HCT116 (cell line): Measurements from ENCODE around the gene PRMT3. TPM values are rescaled to one million over a fixed set of nuclear protein-coding genes. Genes with fewer than 3 reads are reported as not detected.

Experiments used
- ATAC-seq: fragments of 200-7000 bp; cut with Tn5 transposase; 2 replicates; pipeline ENCODE4 v1.9.1; 2020; ENCODE audit warnings: mild to moderate bottlenecking, moderate library complexity
- BruUV-seq: library from RNA; stranded (reverse); fragments of 400-500 nt; replicated peaks from 2 replicates; lab custom pipeline; 2021; lab: Mats Ljungman, UMichigan
- CTCF ChIA-PET: fragments of 300-600 bp; sonication (Branson Sonifier 250); formaldehyde crosslinking; loops from one replicate; lab custom pipeline; 2021; ENCODE audit warnings: antibody characterized with exemption; lab: Charles Lee
- POLR2A ChIA-PET: fragments of 300-600, 350-600 bp; sonication (Branson Sonifier 250); formaldehyde crosslinking; loops from one replicate; lab custom pipeline; 2021; ENCODE audit warnings: antibody characterized with exemption; lab: Charles Lee
- RAD21 ChIA-PET, 2 experiments: fragments of 300-600 bp; sonication (Branson Sonifier 250); formaldehyde crosslinking; loops; one replicate each; lab custom pipeline; 2023; ENCODE audit warnings: low total read pairs in 2 of 2; ENCODE audit not compliant: uncharacterized antibody in 2 of 2, unreplicated experiment in 2 of 2, low non-redundant PET in 1 of 2; lab: Charles Lee
- DNase-seq: peaks from one replicate; pipeline ENCODE4 v3.0.0-alpha.2; 2010; ENCODE audit warnings: low read depth, low spot score
- H2AFZ ChIP-seq: fragments of 200-600 bp; shearing (Covaris generic), sonication (generic); 2 replicates; pipeline ENCODE4 v1.6.1; 2017; ENCODE audit warnings: low read depth, mixed run types, mixed read lengths, antibody characterized with exemption, low read length; ENCODE audit not compliant: poor library complexity, severe bottlenecking
- H3K27ac ChIP-seq: 2 replicates; pipeline ENCODE4 v1.5.1; 2012; ENCODE audit warnings: low read depth, low read length
- H3K27me3 ChIP-seq: fragments of 200-600 bp; sonication (generic); 2 replicates; pipeline ENCODE4 v1.6.1; 2016; ENCODE audit warnings: mixed run types, low read length, mixed read lengths; ENCODE audit not compliant: insufficient read depth
- H3K36me3 ChIP-seq, 2 experiments: fragments of 200-500 bp in 1 of 2; fragments of 200-600 bp in 1 of 2; sonication (Bioruptor generic) in 1 of 2; sonication (generic) in 1 of 2; 2 replicates each; pipeline versions ENCODE4 v1.5.1 to v1.6.1; 2014 to 2016; ENCODE audit warnings: low read length in 2 of 2, inconsistent platforms in 1 of 2, mixed read lengths in 1 of 2, mixed run types in 1 of 2; ENCODE audit not compliant: insufficient read depth in 2 of 2, control insufficient read depth in 1 of 2
- H3K4me1 ChIP-seq, 2 experiments: fragments of 200-600 bp in 1 of 2; sonication (generic) in 1 of 2; 2 replicates each; pipeline versions ENCODE4 v1.5.1 to v1.6.1; 2012 to 2017; ENCODE audit warnings: low read length in 2 of 2, inconsistent platforms in 1 of 2, mild to moderate bottlenecking in 1 of 2, mixed read lengths in 1 of 2, mixed run types in 1 of 2, moderate library complexity in 1 of 2; ENCODE audit not compliant: insufficient read depth in 2 of 2, control insufficient read depth in 1 of 2
- H3K4me2 ChIP-seq: fragments of 200-600 bp; sonication (generic); 2 replicates; pipeline ENCODE4 v1.6.1; 2017; ENCODE audit warnings: mixed run types, low read length, mixed read lengths
- H3K4me3 ChIP-seq, 2 experiments: fragments of 200-600 bp in 1 of 2; sonication (generic) in 1 of 2; replicated peaks in 1 of 2; 2 replicates each; pipeline ENCODE4 v1.5.1; 2011 to 2016; ENCODE audit warnings: low read length in 2 of 2, control low read depth in 1 of 2, low read depth in 1 of 2, mild to moderate bottlenecking in 1 of 2, mixed read lengths in 1 of 2, mixed run types in 1 of 2
- H3K79me2 ChIP-seq: fragments of 200-600 bp; sonication (generic); 2 replicates; pipeline ENCODE4 v1.6.1; 2017; ENCODE audit warnings: mild to moderate bottlenecking, mixed run types, low read length, moderate library complexity, mixed read lengths; ENCODE audit not compliant: insufficient read depth
- H3K9ac ChIP-seq: fragments of 200-600 bp; sonication (generic); 2 replicates; pipeline ENCODE4 v1.6.1; 2016; ENCODE audit warnings: low read length, mixed read lengths
- H3K9me2 ChIP-seq: fragments of 200-600 bp; sonication (generic), shearing (Covaris generic); 2 replicates; pipeline ENCODE4 v1.6.1; 2017; ENCODE audit warnings: mixed run types, mild to moderate bottlenecking, moderate library complexity; ENCODE audit not compliant: insufficient read depth
- H3K9me3 ChIP-seq, 2 experiments: fragments of 200-500 bp in 1 of 2; fragments of 200-600 bp in 1 of 2; sonication (Bioruptor generic) in 1 of 2; sonication (generic) in 1 of 2; 2 replicates each; pipeline ENCODE4 v1.6.1; 2014 to 2017; ENCODE audit warnings: low read length in 2 of 2, mixed read lengths in 2 of 2, inconsistent platforms in 1 of 2, low read depth in 1 of 2, mild to moderate bottlenecking in 1 of 2, mixed run types in 1 of 2, moderate library complexity in 1 of 2; ENCODE audit not compliant: control insufficient read depth in 1 of 2, insufficient read depth in 1 of 2
- H4K20me1 ChIP-seq: fragments of 200-600 bp; sonication (generic), shearing (Covaris generic); 2 replicates; pipeline ENCODE4 v1.6.1; 2017; ENCODE audit warnings: mixed run types, mild to moderate bottlenecking, moderate library complexity; ENCODE audit not compliant: insufficient read depth
- CBX3 ChIP-seq: IDR thresholded peaks from 2 replicates; pipeline ENCODE4 v1.6.1; 2012; ENCODE audit warnings: low read depth
- CEBPB ChIP-seq: IDR thresholded peaks from 2 replicates; pipeline ENCODE4 v1.6.1; 2012; ENCODE audit warnings: low read depth
- EGR1 ChIP-seq: IDR thresholded peaks from 2 replicates; pipeline ENCODE4 v1.6.1; 2012; ENCODE audit warnings: low read depth
- ELF1 ChIP-seq: IDR thresholded peaks from 2 replicates; pipeline ENCODE4 v1.6.1; 2012; ENCODE audit warnings: low read depth, borderline replicate concordance
- EZH2 ChIP-seq: fragments of 200-600 bp; sonication (generic); IDR thresholded peaks from 2 replicates; pipeline ENCODE4 v1.6.1; 2017; ENCODE audit warnings: antibody characterized with exemption, mixed run types
- EZH2phosphoT487 ChIP-seq: fragments of 200-600 bp; IDR thresholded peaks from 2 replicates; pipeline ENCODE4 v1.6.1; 2018; ENCODE audit warnings: antibody characterized with exemption, borderline replicate concordance
- JUND ChIP-seq: IDR thresholded peaks from 2 replicates; pipeline ENCODE4 v1.6.1; 2012
- POLR2A ChIP-seq: IDR thresholded peaks from 2 replicates; pipeline ENCODE4 v1.7.0; 2011; ENCODE audit warnings: borderline replicate concordance; ENCODE audit not compliant: insufficient read depth, insufficient read length; ENCODE audit errors: extremely low read depth
- POLR2AphosphoS5 ChIP-seq: IDR thresholded peaks from 2 replicates; pipeline ENCODE4 v1.6.1; 2011; ENCODE audit warnings: mild to moderate bottlenecking, low read depth, low read length, moderate library complexity
- RAD21 ChIP-seq: IDR thresholded peaks from 2 replicates; pipeline ENCODE4 v1.6.1; 2012; ENCODE audit warnings: low read depth, mild to moderate bottlenecking
- SIN3A ChIP-seq: IDR thresholded peaks from 2 replicates; pipeline ENCODE4 v1.6.1; 2012; ENCODE audit warnings: low read depth
- SP1 ChIP-seq: IDR thresholded peaks from 2 replicates; pipeline ENCODE4 v1.6.1; 2012; ENCODE audit warnings: low read depth
- YY1 ChIP-seq: IDR thresholded peaks from 2 replicates; pipeline ENCODE4 v1.6.1; 2011; ENCODE audit warnings: low read length, low read depth, moderate library complexity, mild to moderate bottlenecking; ENCODE audit not compliant: insufficient replicate concordance; ENCODE audit errors: extremely low read depth
- ZFX ChIP-seq: fragments of 450-650 bp; IDR thresholded peaks from 2 replicates; pipeline ENCODE4 v1.6.1; 2017
- ZNF274 ChIP-seq: fragments of 200-500 bp; sonication (Bioruptor generic); IDR thresholded peaks from 2 replicates; pipeline ENCODE4 v1.6.1; 2014; ENCODE audit warnings: mild to moderate bottlenecking, low read depth, low read length, inconsistent platforms
- intact Hi-C: fragments of 100-400 bp; cut with micrococcal nuclease; formaldehyde crosslinking; loops from 2 replicates; pipeline ENCODE4 v1.10.0; 2022
- total RNA-seq: library from RNA; stranded (reverse); gene quantifications from one replicate; pipeline ENCODE4 v1.2.1, GENCODE V29; 2021; ENCODE audit not compliant: unreplicated experiment
- TF ChIP-seq, protein P1 (sequence below): IDR thresholded peaks from 2 replicates; pipeline ENCODE4 v1.6.1; 2011; ENCODE audit warnings: mild to moderate bottlenecking, low read length, moderate library complexity; ENCODE audit not compliant: insufficient replicate concordance; ENCODE audit errors: extremely low read depth
- TF ChIP-seq, protein P2 (sequence below): IDR thresholded peaks from 2 replicates; pipeline ENCODE4 v1.6.1; 2012
- TF ChIP-seq, protein P3 (sequence below), 3 experiments: fragments of 200-600 bp in 1 of 3; sonication (generic) in 1 of 3; IDR thresholded peaks in 2 of 3; conservative IDR thresholded peaks in 1 of 3; 2 replicates each; pipeline ENCODE4 v1.5.1; 2012 to 2017; ENCODE audit warnings: low read depth in 2 of 3, low read length in 2 of 3, antibody characterized with exemption in 1 of 3, borderline replicate concordance in 1 of 3, control low read depth in 1 of 3, mild to moderate bottlenecking in 1 of 3, mixed read lengths in 1 of 3, mixed run types in 1 of 3, moderate library complexity in 1 of 3; ENCODE audit not compliant: insufficient read depth in 1 of 3

The PRMT3 gene
- total RNA-seq, 1 experiment from 2014 or later: 24.3 TPM

DNA sequence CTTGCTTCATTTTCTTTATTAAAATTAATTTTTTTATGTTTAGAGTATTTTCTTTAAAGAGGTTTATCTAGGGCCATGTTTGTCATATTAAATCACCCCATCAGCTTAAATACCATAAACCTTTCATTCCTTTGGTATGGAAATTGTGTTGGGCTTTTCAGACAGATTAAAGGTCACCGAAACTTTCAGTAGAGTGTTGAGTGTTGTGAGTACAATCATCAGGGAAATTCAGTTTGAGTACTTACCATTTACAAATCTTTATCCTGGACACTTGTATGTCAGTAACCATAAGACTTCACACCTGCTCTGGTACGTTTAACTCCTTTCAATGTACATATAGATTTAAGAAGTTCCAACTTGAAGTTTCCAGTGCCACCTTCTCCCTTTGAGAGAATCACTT is 12.0 kb downstream of the PRMT3 start:
- ChIA-PET RAD21 (no interaction called here), CTCF (interaction anchor here (1.3 to 2.3 kb wide), 2 partner anchors 11 to 210 kb away, joined by 4 to 7 read pairs; no protein-coding TSS in a partner anchor), POLR2A (no interaction called here)
- no peaks in the 10 kb centered on the region for H3K9me3 ChIP-seq
- no peaks in the 10 kb centered on the region for H3K4me1 ChIP-seq
- H3K27ac ChIP-seq: no peak overlapping the region
- H3K4me3 ChIP-seq: no peak overlapping the region
- no peak overlapping the region for H2AFZ ChIP-seq
- intact Hi-C loops: no loop called here
- DNase-seq (no peak), ATAC-seq (no peak)
- H3K4me2 ChIP-seq: no peak overlapping the region
- TF ChIP-seq ZNF274 (no peak), POLR2A (no peak), SIN3A (no peak), EGR1 (no peak), POLR2AphosphoS5 (no peak), SP1 (no peak), EZH2 (no peak), YY1 (no peak), ELF1 (no peak), EZH2phosphoT487 (no peak), RAD21 (no peak), CEBPB (no peak), JUND (no peak), CBX3 (no peak), ZFX (no peak)
- TF ChIP-seq, protein P1, sequence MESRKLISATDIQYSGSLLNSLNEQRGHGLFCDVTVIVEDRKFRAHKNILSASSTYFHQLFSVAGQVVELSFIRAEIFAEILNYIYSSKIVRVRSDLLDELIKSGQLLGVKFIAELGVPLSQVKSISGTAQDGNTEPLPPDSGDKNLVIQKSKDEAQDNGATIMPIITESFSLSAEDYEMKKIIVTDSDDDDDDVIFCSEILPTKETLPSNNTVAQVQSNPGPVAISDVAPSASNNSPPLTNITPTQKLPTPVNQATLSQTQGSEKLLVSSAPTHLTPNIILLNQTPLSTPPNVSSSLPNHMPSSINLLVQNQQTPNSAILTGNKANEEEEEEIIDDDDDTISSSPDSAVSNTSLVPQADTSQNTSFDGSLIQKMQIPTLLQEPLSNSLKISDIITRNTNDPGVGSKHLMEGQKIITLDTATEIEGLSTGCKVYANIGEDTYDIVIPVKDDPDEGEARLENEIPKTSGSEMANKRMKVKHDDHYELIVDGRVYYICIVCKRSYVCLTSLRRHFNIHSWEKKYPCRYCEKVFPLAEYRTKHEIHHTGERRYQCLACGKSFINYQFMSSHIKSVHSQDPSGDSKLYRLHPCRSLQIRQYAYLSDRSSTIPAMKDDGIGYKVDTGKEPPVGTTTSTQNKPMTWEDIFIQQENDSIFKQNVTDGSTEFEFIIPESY: no peak
- TF ChIP-seq, protein P2, sequence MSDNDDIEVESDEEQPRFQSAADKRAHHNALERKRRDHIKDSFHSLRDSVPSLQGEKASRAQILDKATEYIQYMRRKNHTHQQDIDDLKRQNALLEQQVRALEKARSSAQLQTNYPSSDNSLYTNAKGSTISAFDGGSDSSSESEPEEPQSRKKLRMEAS: no peak
- TF ChIP-seq, protein P3, sequence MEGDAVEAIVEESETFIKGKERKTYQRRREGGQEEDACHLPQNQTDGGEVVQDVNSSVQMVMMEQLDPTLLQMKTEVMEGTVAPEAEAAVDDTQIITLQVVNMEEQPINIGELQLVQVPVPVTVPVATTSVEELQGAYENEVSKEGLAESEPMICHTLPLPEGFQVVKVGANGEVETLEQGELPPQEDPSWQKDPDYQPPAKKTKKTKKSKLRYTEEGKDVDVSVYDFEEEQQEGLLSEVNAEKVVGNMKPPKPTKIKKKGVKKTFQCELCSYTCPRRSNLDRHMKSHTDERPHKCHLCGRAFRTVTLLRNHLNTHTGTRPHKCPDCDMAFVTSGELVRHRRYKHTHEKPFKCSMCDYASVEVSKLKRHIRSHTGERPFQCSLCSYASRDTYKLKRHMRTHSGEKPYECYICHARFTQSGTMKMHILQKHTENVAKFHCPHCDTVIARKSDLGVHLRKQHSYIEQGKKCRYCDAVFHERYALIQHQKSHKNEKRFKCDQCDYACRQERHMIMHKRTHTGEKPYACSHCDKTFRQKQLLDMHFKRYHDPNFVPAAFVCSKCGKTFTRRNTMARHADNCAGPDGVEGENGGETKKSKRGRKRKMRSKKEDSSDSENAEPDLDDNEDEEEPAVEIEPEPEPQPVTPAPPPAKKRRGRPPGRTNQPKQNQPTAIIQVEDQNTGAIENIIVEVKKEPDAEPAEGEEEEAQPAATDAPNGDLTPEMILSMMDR (IDR thresholded peaks at IDR 0.05 in 2 of 3, conservative IDR thresholded peaks at IDR 0.05 in 1 of 3; ENCODE audit: borderline replicate concordance in 1 of 3, insufficient read depth in 1 of 3, low read depth in 2 of 3, low read length in 2 of 3): no peak
- H3K36me3 ChIP-seq: peaks cover 24 to 31% of the 10 kb centered on the region in 2 experiments
- H3K27me3 ChIP-seq: no peaks in the 10 kb centered on the region
- no peaks in the 10 kb centered on the region for H3K9me2 ChIP-seq
- H4K20me1 ChIP-seq: no peaks in the 10 kb centered on the region; the same call in 1 of the 2 replicates
- no peak overlapping the region for H3K9ac ChIP-seq
- peaks cover 41% of the 10 kb centered on the region for H3K79me2 ChIP-seq
- no TSS peak for BruUV-seq
